K562 (cell line): Measurements from ENCODE around the gene CTDNEP1. TPM values are rescaled to one million over a fixed set of nuclear protein-coding genes. Genes with fewer than 3 reads are reported as not detected.

ENCODE experiments used
- ATAC-seq: fragments of 200-7000 bp; cut with Tn5 transposase; 3 replicates; pipeline ENCODE4 v1.9.1; 2020; ENCODE audit warnings: moderate library complexity
- BruUV-seq: library from RNA; stranded (reverse); fragments of 400-500 nt; replicated peaks from 2 replicates; lab custom pipeline; 2021; lab: Mats Ljungman, UMichigan
- CTCF ChIA-PET: fragments of 300-600 bp; formaldehyde crosslinking; extraction: SDS; loops from one replicate; lab custom pipeline; 2021; ENCODE audit warnings: low intra/inter-chr PET ratio; lab: Yijun Ruan, JAX
- POLR2A ChIA-PET: fragments of 300-600, 350-650 bp; sonication (Branson Sonifier 250); formaldehyde crosslinking; extraction: SDS; loops from one replicate; lab custom pipeline; 2021; ENCODE audit warnings: antibody characterized with exemption, inconsistent platforms; lab: Yijun Ruan, JAX
- DNase-seq, 4 experiments: peaks; one replicate each; pipeline versions ENCODE4 v3.0.0 to v3.0.0-alpha.2; 2011 to 2018; ENCODE audit warnings: low spot score in 3 of 4, mixed read lengths in 3 of 4; ENCODE audit errors: extremely low read depth in 1 of 4
- FAIRE-seq: peaks from 2 replicates; lab custom pipeline; 2011; peaks lifted over from hg19 to GRCh38; lab: Jason Lieb, UNC
- H2AFZ ChIP-seq: 2 replicates; pipeline ENCODE4 v1.6.0; 2011; ENCODE audit warnings: low read depth, low read length, control low read depth, inconsistent platforms
- H3K27ac ChIP-seq: fragments of 200-600 bp; 3 replicates; pipeline ENCODE4 v1.8.0; 2011; ENCODE audit warnings: low read depth, mild to moderate bottlenecking, control low read depth, inconsistent platforms, low read length, moderate library complexity, mixed read lengths; ENCODE audit errors: extremely low read depth
- H3K27me3 ChIP-seq, 2 experiments: fragments of 300-600 bp in 1 of 2; 2 replicates in 1 of 2; 3 replicates in 1 of 2; pipeline versions ENCODE4 v1.6.0 to v1.8.0; 2011; ENCODE audit warnings: inconsistent platforms in 2 of 2, low read length in 2 of 2, mild to moderate bottlenecking in 1 of 2, mixed read lengths in 1 of 2, moderate library complexity in 1 of 2; ENCODE audit not compliant: control insufficient read depth in 2 of 2, insufficient read depth in 2 of 2
- H3K36me3 ChIP-seq: fragments of 300-600 bp; 3 replicates; pipeline ENCODE4 v1.8.0; 2011; ENCODE audit warnings: mild to moderate bottlenecking, low read length, inconsistent platforms; ENCODE audit not compliant: control insufficient read depth, insufficient read depth
- H3K4me1 ChIP-seq, 2 experiments: fragments of 200-600 bp in 1 of 2; replicated peaks in 1 of 2; 2 replicates in 1 of 2; 3 replicates in 1 of 2; pipeline versions ENCODE4 v1.5.1 to v1.8.0; 2011; ENCODE audit warnings: inconsistent platforms in 2 of 2, low read length in 2 of 2, mild to moderate bottlenecking in 1 of 2, mixed read lengths in 1 of 2, moderate library complexity in 1 of 2; ENCODE audit not compliant: control insufficient read depth in 2 of 2, insufficient read depth in 2 of 2
- H3K4me2 ChIP-seq: 2 replicates; pipeline ENCODE4 v1.6.1; 2011; ENCODE audit warnings: low read length, control low read depth, inconsistent platforms, mixed read lengths; ENCODE audit not compliant: insufficient read depth
- H3K4me3 ChIP-seq: fragments of 200-600 bp; sonication (generic), shearing (Covaris generic); 2 replicates; pipeline ENCODE4 v1.5.1; 2016; ENCODE audit warnings: control low read depth, inconsistent platforms
- H3K79me2 ChIP-seq: fragments of 200-600 bp; 3 replicates; pipeline ENCODE4 v1.8.0; 2011; ENCODE audit warnings: low read length, inconsistent platforms; ENCODE audit not compliant: control insufficient read depth, insufficient read depth
- H3K9ac ChIP-seq, 2 experiments: 2 replicates each; pipeline versions ENCODE4 v1.6.0 to v1.6.1; 2011; ENCODE audit warnings: low read depth in 2 of 2, low read length in 2 of 2, control low read depth in 1 of 2, inconsistent platforms in 1 of 2, mild to moderate bottlenecking in 1 of 2, mixed read lengths in 1 of 2; ENCODE audit not compliant: insufficient read depth in 1 of 2
- H3K9me1 ChIP-seq: one replicate; pipeline ENCODE4 v1.6.0; 2011; ENCODE audit warnings: inconsistent platforms, mild to moderate bottlenecking, low read length, moderate library complexity; ENCODE audit not compliant: control insufficient read depth, insufficient read depth
- H3K9me3 ChIP-seq: replicated peaks from 2 replicates; pipeline ENCODE4 v1.5.1; 2011; ENCODE audit warnings: low read depth, low read length, inconsistent platforms; ENCODE audit not compliant: control insufficient read depth, insufficient read depth
- H4K20me1 ChIP-seq: replicated peaks from 2 replicates; pipeline ENCODE4 v1.6.1; 2011; ENCODE audit warnings: low read length, inconsistent platforms, mixed read lengths; ENCODE audit not compliant: control insufficient read depth, insufficient read depth
- ARHGAP35 ChIP-seq: fragments of 450-650 bp; IDR thresholded peaks from 2 replicates; pipeline ENCODE4 v1.6.1; 2018; ENCODE audit not compliant: partially characterized antibody
- ARID2 ChIP-seq: fragments of 450-650 bp; IDR thresholded peaks from 2 replicates; pipeline ENCODE4 v1.6.1; 2017; ENCODE audit warnings: antibody characterized with exemption, mild to moderate bottlenecking
- ATF7 ChIP-seq: fragments of 450-650 bp; IDR thresholded peaks from 2 replicates; pipeline ENCODE4 v1.7.1; 2014; ENCODE audit warnings: mild to moderate bottlenecking, moderate library complexity
- EP300 ChIP-seq: IDR thresholded peaks from 2 replicates; pipeline ENCODE4 v1.6.1; 2012; ENCODE audit warnings: low read length, improper control_type of control experiment
- ESRRB ChIP-seq: fragments of 250-450 bp; sonication (Bioruptor Pico); IDR thresholded peaks from 2 replicates; pipeline ENCODE4 v1.5.0; 2020; ENCODE audit warnings: mild to moderate bottlenecking, moderate library complexity, borderline replicate concordance
- FOXP1 ChIP-seq: sonication (generic); formaldehyde crosslinking; IDR thresholded peaks from 2 replicates; pipeline ENCODE4 v1.8.0; 2022; ENCODE audit warnings: mild to moderate bottlenecking, missing genetic modification reagents
- NCOA1 ChIP-seq: fragments of 450-650 bp; IDR thresholded peaks from 2 replicates; pipeline ENCODE4 v1.6.1; 2016; ENCODE audit warnings: low read depth
- PRDM10 ChIP-seq: fragments of 450-650 bp; IDR thresholded peaks from 2 replicates; pipeline ENCODE4 v1.6.1; 2018; ENCODE audit not compliant: partially characterized antibody
- SAP30 ChIP-seq: fragments of 200-600 bp; sonication (generic); IDR thresholded peaks from 2 replicates; pipeline ENCODE4 v1.6.1; 2012; ENCODE audit warnings: borderline replicate concordance, low read depth, mild to moderate bottlenecking, moderate library complexity, low read length, control low read depth, inconsistent platforms; ENCODE audit not compliant: insufficient read depth, poor library complexity, severe bottlenecking
- SRSF1 ChIP-seq: fragments of 200-400 bp; formaldehyde crosslinking; IDR thresholded peaks from 2 replicates; pipeline ENCODE4 v1.6.1; 2017; ENCODE audit warnings: mild to moderate bottlenecking, low read depth, low read length, moderate library complexity
- THAP12 ChIP-seq: fragments of 250-450 bp; sonication (Bioruptor Pico); IDR thresholded peaks from 2 replicates; pipeline ENCODE4 v1.9.0; 2021; ENCODE audit warnings: mild to moderate bottlenecking, inconsistent platforms
- WGBS: fragments of 100-300 bp; shearing (Covaris generic); methylation state at CpG from one replicate; pipeline ENCODE4 v1.1.6; 2016; ENCODE audit warnings: low coverage, mixed read lengths; ENCODE audit not compliant: insufficient coverage; ENCODE audit errors: missing lambda C conversion rate; 5-methylcytosine and 5-hydroxymethylcytosine counted together
- in situ Hi-C: fragments of 300-500 bp; cut with MboI; formaldehyde crosslinking; loops from 4 replicates; pipeline ENCODE4 v1.15.0; 2018; ENCODE audit warnings: inconsistent platforms, mixed read lengths
- intact Hi-C: fragments of 100-400 bp; cut with micrococcal nuclease; formaldehyde crosslinking; loops from 2 replicates; pipeline ENCODE4 v1.14.2; 2022
- polyA plus RNA-seq, 8 experiments: library from polyadenylated mRNA; depleted of rRNA in 4 of 8; stranded (reverse) in 5 of 8; unstranded in 3 of 8; fragments of >200 nt; fragmentation: Nextera tagmentation in 2 of 8; fragmentation: Illumina TruSeq in 1 of 8; extraction: Ambion mirVana in 2 of 8; extraction: Trizol in 1 of 8; gene quantifications; 2 replicates each; pipeline versions ENCODE4 v1.2.1 to v1.2.3, GENCODE V29; 2011 to 2014; ENCODE audit warnings: inconsistent platforms in 1 of 8, missing spikeins in 1 of 8
- total RNA-seq, 7 experiments: library from RNA; depleted of rRNA in 6 of 7; stranded (reverse); fragments of >200 nt in 6 of 7; fragmentation: Illumina TruSeq in 2 of 7; extraction: Trizol in 2 of 7; gene quantifications; 2 replicates each; pipeline versions ENCODE4 v1.2.1 to v1.2.3, GENCODE V29; 2011 to 2021; ENCODE audit warnings: low replicate concordance in 1 of 7
- TF ChIP-seq, protein P1 (sequence below): fragments of 150-350 bp; IDR thresholded peaks from 2 replicates; pipeline ENCODE4 v1.6.1; 2014; ENCODE audit warnings: low read depth, mild to moderate bottlenecking, low read length, borderline replicate concordance

The CTDNEP1 gene
- total and polyA plus RNA-seq, 9 of the 15 experiments (the other 6 are each of a cell fraction or from before 2014, with no cell fraction given): 10.7 to 150 (median 28.5) TPM

DNA sequence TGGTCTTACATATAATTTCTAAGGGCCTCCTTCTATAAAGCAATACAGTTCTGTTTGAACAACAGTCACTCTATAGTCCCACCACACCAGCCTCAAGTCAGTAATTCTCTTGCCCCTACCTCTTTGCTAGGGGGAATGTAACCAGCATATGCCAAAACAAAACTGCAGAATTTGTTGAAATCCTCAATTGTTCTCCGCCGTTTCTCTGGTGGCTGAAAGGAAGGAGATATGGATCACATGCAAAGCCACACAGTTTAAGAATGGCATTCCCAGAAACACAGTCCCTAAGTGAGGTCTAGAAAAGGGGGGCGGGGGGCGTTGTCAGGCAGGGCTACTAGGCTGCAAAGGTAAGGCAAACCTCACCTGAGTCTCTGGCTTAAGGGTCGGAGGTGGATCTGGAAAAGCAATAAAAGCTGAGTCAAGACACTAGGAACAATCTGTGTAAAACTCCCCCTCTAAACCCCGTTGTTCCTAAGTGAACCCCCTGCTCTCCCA lies 14.2 kb downstream of the CTDNEP1 start:
- intact Hi-C loops (loop anchor here (5.0 kb wide), 1 partner anchor 45 kb away; the partner anchor contains the start of gene SLC2A4), in situ Hi-C loops (no loop called here)
- Histone ChIP-seq H3K36me3 (peaks cover 48% of the 10 kb centered on the region; the same call in 2 of the 3 replicates), H3K27me3 (no peaks in the 10 kb centered on the region), H2AFZ (no peak overlapping the region), H3K9me1 (no peaks in the 10 kb centered on the region), H4K20me1 (peaks cover 5% of the 10 kb centered on the region; the same call in 1 of the 2 replicates), H3K79me2 (peaks cover 91% of the 10 kb centered on the region), H3K9ac (peak overlapping the region; percentile 93 to 98), H3K27ac (peak overlapping the region; percentile 94; the same call in 2 of the 3 replicates), H3K4me3 (peak overlapping the region; percentile 79), H3K4me1 (peaks cover 35 to 37% of the 10 kb centered on the region in 2 experiments; a peak in 4 of 5 replicates), H3K4me2 (peak overlapping the region; percentile 72), H3K9me3 (no peaks in the 10 kb centered on the region)
- WGBS: 6% methylated on average over 4 of the region's 6 CpGs
- no peak for ATAC-seq
- no peak for DNase-seq
- FAIRE-seq: peak; percentile 68
- no TSS peak for BruUV-seq
- ChIA-PET POLR2A (interaction anchor here (1.1 to 6.6 kb wide), 2 partner anchors 11 to 15 kb away, joined by 3 to 73 read pairs; partner anchors contain the start of genes ACADVL and DLG4), CTCF (no interaction called here)
- TF ChIP-seq FOXP1 (CRISPR knock-in tag): no peak
- peak; percentile 28; the same call in 1 of the 2 replicates for TF ChIP-seq ATF7
- TF ChIP-seq ARHGAP35: no peak
- TF ChIP-seq PRDM10: peak; percentile 88
- TF ChIP-seq, protein P1, sequence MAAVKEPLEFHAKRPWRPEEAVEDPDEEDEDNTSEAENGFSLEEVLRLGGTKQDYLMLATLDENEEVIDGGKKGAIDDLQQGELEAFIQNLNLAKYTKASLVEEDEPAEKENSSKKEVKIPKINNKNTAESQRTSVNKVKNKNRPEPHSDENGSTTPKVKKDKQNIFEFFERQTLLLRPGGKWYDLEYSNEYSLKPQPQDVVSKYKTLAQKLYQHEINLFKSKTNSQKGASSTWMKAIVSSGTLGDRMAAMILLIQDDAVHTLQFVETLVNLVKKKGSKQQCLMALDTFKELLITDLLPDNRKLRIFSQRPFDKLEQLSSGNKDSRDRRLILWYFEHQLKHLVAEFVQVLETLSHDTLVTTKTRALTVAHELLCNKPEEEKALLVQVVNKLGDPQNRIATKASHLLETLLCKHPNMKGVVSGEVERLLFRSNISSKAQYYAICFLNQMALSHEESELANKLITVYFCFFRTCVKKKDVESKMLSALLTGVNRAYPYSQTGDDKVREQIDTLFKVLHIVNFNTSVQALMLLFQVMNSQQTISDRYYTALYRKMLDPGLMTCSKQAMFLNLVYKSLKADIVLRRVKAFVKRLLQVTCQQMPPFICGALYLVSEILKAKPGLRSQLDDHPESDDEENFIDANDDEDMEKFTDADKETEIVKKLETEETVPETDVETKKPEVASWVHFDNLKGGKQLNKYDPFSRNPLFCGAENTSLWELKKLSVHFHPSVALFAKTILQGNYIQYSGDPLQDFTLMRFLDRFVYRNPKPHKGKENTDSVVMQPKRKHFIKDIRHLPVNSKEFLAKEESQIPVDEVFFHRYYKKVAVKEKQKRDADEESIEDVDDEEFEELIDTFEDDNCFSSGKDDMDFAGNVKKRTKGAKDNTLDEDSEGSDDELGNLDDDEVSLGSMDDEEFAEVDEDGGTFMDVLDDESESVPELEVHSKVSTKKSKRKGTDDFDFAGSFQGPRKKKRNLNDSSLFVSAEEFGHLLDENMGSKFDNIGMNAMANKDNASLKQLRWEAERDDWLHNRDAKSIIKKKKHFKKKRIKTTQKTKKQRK: no peak
- no peak for TF ChIP-seq EP300
- no peak for TF ChIP-seq SAP30
- TF ChIP-seq THAP12 (CRISPR knock-in tag): no peak
- TF ChIP-seq NCOA1: no peak
- TF ChIP-seq ARID2: no peak
- no peak for TF ChIP-seq SRSF1
- TF ChIP-seq ESRRB (CRISPR knock-in tag): no peak
